CD14-positive monocyte (primary cell): ENCODE measurements around the gene PIH1D1. TPM values are rescaled to one million over a fixed set of nuclear protein-coding genes. Genes with fewer than 3 reads are reported as not detected.

Experiments used
- DNase-seq, 3 donors: peaks; one replicate each; pipeline ENCODE4 v3.0.0-alpha.2; 2011 to 2022
- H2AFZ ChIP-seq: 2 replicates; pipeline ENCODE4 v1.6.0; 2012; ENCODE audit warnings: mild to moderate bottlenecking, low read depth, low read length, inconsistent platforms; ENCODE audit not compliant: insufficient read depth, poor library complexity, severe bottlenecking
- H3K27ac ChIP-seq, 2 donors: 1 replicate in 1 of 2; 2 replicates in 1 of 2; pipeline ENCODE4 v1.5.1; 2012 to 2013; ENCODE audit warnings: low read length in 2 of 2, control low read depth in 1 of 2, inconsistent platforms in 1 of 2, low read depth in 1 of 2, mild to moderate bottlenecking in 1 of 2
- H3K27me3 ChIP-seq, 2 donors: one replicate each; pipeline versions ENCODE4 v1.6.0 to v1.6.1; 2011 to 2013; ENCODE audit warnings: low read length in 2 of 2; ENCODE audit not compliant: control insufficient read depth in 2 of 2, insufficient read depth in 2 of 2
- H3K36me3 ChIP-seq, 2 donors: replicated peaks in 1 of 2; 1 replicate in 1 of 2; 2 replicates in 1 of 2; pipeline versions ENCODE4 v1.5.1 to v1.6.1; 2012 to 2013; ENCODE audit warnings: low read length in 2 of 2, control low read depth in 1 of 2, inconsistent platforms in 1 of 2, mild to moderate bottlenecking in 1 of 2; ENCODE audit not compliant: insufficient read depth in 2 of 2, control insufficient read depth in 1 of 2
- H3K4me1 ChIP-seq, 2 donors: 1 replicate in 1 of 2; 2 replicates in 1 of 2; pipeline versions ENCODE4 v1.5.1 to v1.6.1; 2012 to 2013; ENCODE audit warnings: low read length in 2 of 2, control low read depth in 1 of 2, inconsistent platforms in 1 of 2, mild to moderate bottlenecking in 1 of 2, moderate library complexity in 1 of 2; ENCODE audit not compliant: insufficient read depth in 2 of 2, control insufficient read depth in 1 of 2
- H3K4me2 ChIP-seq: replicated peaks from 2 replicates; pipeline ENCODE3; 2012; ENCODE audit warnings: low read length, moderate library complexity, mild to moderate bottlenecking; ENCODE audit not compliant: poor library complexity, severe bottlenecking; ENCODE audit errors: extremely low read depth
- H3K4me3 ChIP-seq, 3 experiments: fragments of 200-600 bp in 1 of 3; sonication (generic) in 1 of 3; replicated peaks in 1 of 3; 1 replicate in 2 of 3; 2 replicates in 1 of 3; pipeline ENCODE4 v1.5.1; 2011 to 2013; ENCODE audit warnings: low read length in 3 of 3, mild to moderate bottlenecking in 3 of 3, control low read depth in 2 of 3, low read depth in 2 of 3, inconsistent platforms in 1 of 3, moderate library complexity in 1 of 3
- H3K79me2 ChIP-seq: 2 replicates; pipeline ENCODE4 v1.6.0; 2012; ENCODE audit warnings: mild to moderate bottlenecking, control low read depth, inconsistent platforms, low read length, moderate library complexity; ENCODE audit not compliant: insufficient read depth
- H3K9ac ChIP-seq: 2 replicates; pipeline ENCODE4 v1.6.0; 2017; ENCODE audit warnings: low read length, mild to moderate bottlenecking; ENCODE audit not compliant: insufficient read depth, poor library complexity, severe bottlenecking
- H3K9me3 ChIP-seq, 2 donors: replicated peaks in 1 of 2; 1 replicate in 1 of 2; 2 replicates in 1 of 2; pipeline versions ENCODE4 v1.5.1 to v1.6.1; 2012 to 2013; ENCODE audit warnings: low read length in 2 of 2, control low read depth in 1 of 2; ENCODE audit not compliant: control insufficient read depth in 1 of 2, insufficient read depth in 1 of 2
- H4K20me1 ChIP-seq: 2 replicates; pipeline ENCODE4 v1.6.0; 2012; ENCODE audit warnings: mild to moderate bottlenecking, low read length, control low read depth, moderate library complexity; ENCODE audit not compliant: insufficient read depth
- H3K27ac Mint-ChIP-seq, 7 donors: one replicate each; pipeline ENCODE4 v1.8.0; 2020; ENCODE audit warnings: mild to moderate bottlenecking in 7 of 7, mixed read lengths in 7 of 7, moderate library complexity in 6 of 7, inconsistent platforms in 2 of 7
- H3K27me3 Mint-ChIP-seq, 3 donors: one replicate each; pipeline ENCODE4 v1.8.0; 2021 to 2022; ENCODE audit warnings: low read depth in 3 of 3, mild to moderate bottlenecking in 3 of 3, mixed read lengths in 3 of 3, moderate library complexity in 3 of 3, inconsistent platforms in 1 of 3
- H3K36me3 Mint-ChIP-seq, 2 donors: one replicate each; pipeline ENCODE4 v1.8.0; 2020; ENCODE audit warnings: mixed read lengths in 2 of 2, inconsistent platforms in 1 of 2, mild to moderate bottlenecking in 1 of 2
- H3K4me1 Mint-ChIP-seq: one replicate; pipeline ENCODE4 v1.8.0; 2020; ENCODE audit warnings: mild to moderate bottlenecking, mixed read lengths
- H3K4me3 Mint-ChIP-seq, 2 donors: one replicate each; pipeline ENCODE4 v1.8.0; 2020; ENCODE audit warnings: mild to moderate bottlenecking in 2 of 2, mixed read lengths in 2 of 2, moderate library complexity in 1 of 2
- H3K9me3 Mint-ChIP-seq, 7 donors: one replicate each; pipeline ENCODE4 v1.8.0; 2020 to 2022; ENCODE audit warnings: mixed read lengths in 7 of 7, mild to moderate bottlenecking in 6 of 7, moderate library complexity in 6 of 7, inconsistent platforms in 2 of 7
- WGBS: methylation state at CpG from one replicate; pipeline ENCODE4 v1.1.5; 2013; ENCODE audit warnings: missing lambda C conversion rate; ENCODE audit not compliant: insufficient coverage; 5-methylcytosine and 5-hydroxymethylcytosine counted together
- intact Hi-C, 2 donors: fragments of 100-400 bp; cut with micrococcal nuclease; formaldehyde crosslinking; loops; one replicate each; pipeline versions ENCODE4 v1.15.0 to v1.15.1; 2023
- polyA plus RNA-seq, 3 donors: library from polyadenylated mRNA; depleted of rRNA in 1 of 3; unstranded in 2 of 3; stranded (reverse) in 1 of 3; fragments of 300-500 nt in 2 of 3; fragments of >200 nt in 1 of 3; fragmentation: Illumina TruSeq in 2 of 3; gene quantifications; 1 replicate in 2 of 3; 2 replicates in 1 of 3; pipeline ENCODE4 v1.2.3, GENCODE V29; 2012 to 2021
- TF ChIP-seq, protein P1 (sequence below): fragments of 200-600 bp; IDR thresholded peaks from one replicate; pipeline ENCODE4 v1.8.0; 2022; ENCODE audit warnings: antibody characterized with exemption, mild to moderate bottlenecking

Gene PIH1D1
- polyA plus RNA-seq, 3 donors: 62.3 to 102 (median 83.9) TPM

DNA sequence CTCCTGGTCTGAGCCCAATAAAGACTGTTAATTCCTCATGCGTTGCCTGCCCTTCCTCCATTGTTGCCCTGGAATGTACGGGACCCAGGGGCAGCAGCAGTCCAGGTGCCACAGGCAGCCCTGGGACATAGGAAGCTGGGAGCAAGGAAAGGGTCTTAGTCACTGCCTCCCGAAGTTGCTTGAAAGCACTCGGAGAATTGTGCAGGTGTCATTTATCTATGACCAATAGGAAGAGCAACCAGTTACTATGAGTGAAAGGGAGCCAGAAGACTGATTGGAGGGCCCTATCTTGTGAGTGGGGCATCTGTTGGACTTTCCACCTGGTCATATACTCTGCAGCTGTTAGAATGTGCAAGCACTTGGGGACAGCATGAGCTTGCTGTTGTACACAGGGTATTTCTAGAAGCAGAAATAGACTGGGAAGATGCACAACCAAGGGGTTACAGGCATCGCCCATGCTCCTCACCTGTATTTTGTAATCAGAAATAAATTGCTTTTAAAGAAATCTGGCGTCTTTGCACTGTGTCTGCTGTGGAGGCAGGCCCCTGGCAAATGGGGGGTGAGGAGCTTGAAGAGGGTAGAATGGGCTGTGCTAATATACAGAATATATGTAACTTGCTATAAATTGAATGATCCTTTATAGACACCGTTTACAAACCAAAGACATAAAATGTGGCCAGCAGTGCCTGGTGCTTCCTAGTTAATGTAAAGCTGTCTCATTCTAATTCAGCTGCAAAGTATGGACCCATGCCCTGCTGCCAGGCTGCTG is 40.4 kb upstream of the PIH1D1 start:
- TF ChIP-seq, protein P1, sequence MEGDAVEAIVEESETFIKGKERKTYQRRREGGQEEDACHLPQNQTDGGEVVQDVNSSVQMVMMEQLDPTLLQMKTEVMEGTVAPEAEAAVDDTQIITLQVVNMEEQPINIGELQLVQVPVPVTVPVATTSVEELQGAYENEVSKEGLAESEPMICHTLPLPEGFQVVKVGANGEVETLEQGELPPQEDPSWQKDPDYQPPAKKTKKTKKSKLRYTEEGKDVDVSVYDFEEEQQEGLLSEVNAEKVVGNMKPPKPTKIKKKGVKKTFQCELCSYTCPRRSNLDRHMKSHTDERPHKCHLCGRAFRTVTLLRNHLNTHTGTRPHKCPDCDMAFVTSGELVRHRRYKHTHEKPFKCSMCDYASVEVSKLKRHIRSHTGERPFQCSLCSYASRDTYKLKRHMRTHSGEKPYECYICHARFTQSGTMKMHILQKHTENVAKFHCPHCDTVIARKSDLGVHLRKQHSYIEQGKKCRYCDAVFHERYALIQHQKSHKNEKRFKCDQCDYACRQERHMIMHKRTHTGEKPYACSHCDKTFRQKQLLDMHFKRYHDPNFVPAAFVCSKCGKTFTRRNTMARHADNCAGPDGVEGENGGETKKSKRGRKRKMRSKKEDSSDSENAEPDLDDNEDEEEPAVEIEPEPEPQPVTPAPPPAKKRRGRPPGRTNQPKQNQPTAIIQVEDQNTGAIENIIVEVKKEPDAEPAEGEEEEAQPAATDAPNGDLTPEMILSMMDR: no peak
- no peaks in the 10 kb centered on the region for H3K9me3 ChIP-seq
- H3K4me3 ChIP-seq: no peak overlapping the region
- H4K20me1 ChIP-seq: peaks cover 50% of the 10 kb centered on the region
- Mint-ChIP-seq H3K27ac (peak overlapping the region in 2 of 7 donors; percentile 13 to 81), H3K4me3 (no peak overlapping the region), H3K36me3 (peaks cover 38 to 39% of the 10 kb centered on the region in 2 donors), H3K9me3 (peaks cover 0 to 3% (median 0%) of the 10 kb centered on the region in 7 donors), H3K4me1 (peaks cover 27% of the 10 kb centered on the region), H3K27me3 (peaks cover 0 to 3% (median 0%) of the 10 kb centered on the region in 3 donors)
- H3K9ac ChIP-seq: no peak overlapping the region
- H2AFZ ChIP-seq: no peak overlapping the region
- no peaks in the 10 kb centered on the region for H3K27me3 ChIP-seq
- DNase-seq: no peak
- intact Hi-C loops: loop anchor here in 1 of 2 donors (10.0 kb wide), 1 partner anchor 183 kb away; the partner anchor contains the start of gene PRMT1
- H3K4me2 ChIP-seq: no peak overlapping the region
- H3K79me2 ChIP-seq: peaks cover 39% of the 10 kb centered on the region
- peaks cover 23 to 30% of the 10 kb centered on the region in 2 donors for H3K4me1 ChIP-seq
- H3K36me3 ChIP-seq: peaks cover 38 to 43% of the 10 kb centered on the region in 2 donors
- WGBS: no CpG with 5 or more reads among the region's 7 CpGs
- no peak overlapping the region for H3K27ac ChIP-seq

DNA sequence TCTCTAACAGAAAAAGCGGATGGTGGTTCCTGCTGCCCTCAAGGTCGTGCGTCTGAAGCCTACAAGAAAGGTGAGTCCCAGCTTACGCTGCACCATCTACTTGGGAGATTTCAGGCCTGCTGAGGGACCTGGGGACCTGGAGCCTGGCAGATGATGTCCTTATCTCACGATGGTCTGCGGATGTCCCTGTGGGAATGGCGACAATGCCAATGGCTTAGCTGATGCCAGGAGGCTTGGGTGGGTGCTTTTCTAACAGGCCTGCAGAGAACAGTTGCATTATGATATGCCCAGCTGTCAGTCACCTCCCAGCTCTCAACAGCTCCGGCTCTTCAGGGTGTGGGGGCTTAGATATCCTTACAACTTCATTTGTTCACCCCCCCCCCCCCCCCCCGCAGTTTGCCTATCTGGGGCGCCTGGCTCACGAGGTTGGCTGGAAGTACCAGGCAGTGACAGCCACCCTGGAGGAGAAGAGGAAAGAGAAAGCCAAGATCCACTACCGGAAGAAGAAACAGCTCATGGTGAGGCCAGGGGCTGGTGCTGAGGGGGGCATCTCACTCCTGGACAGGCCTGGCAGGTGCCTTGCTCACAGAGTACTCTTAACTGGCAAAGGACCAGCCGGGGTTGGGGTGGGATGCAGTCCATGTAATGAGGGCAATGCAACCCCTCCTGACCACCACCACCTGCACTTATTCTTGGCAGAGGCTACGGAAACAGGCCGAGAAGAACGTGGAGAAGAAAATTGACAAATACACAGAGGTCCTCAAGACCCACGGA is 39.6 kb upstream of the PIH1D1 start:
- H3K4me1 Mint-ChIP-seq: peaks cover 23% of the 10 kb centered on the region
- Histone ChIP-seq H2AFZ (no peak overlapping the region), H3K27ac (no peak overlapping the region), H3K4me2 (no peak overlapping the region), H3K27me3 (no peaks in the 10 kb centered on the region), H3K36me3 (peaks cover 38 to 43% of the 10 kb centered on the region in 2 donors), H3K9ac (no peak overlapping the region), H3K4me1 (peaks cover 20 to 26% of the 10 kb centered on the region in 2 donors), H3K9me3 (no peaks in the 10 kb centered on the region), H3K4me3 (no peak overlapping the region), H4K20me1 (peaks cover 50% of the 10 kb centered on the region), H3K79me2 (peaks cover 31% of the 10 kb centered on the region)
- peaks cover 0 to 3% (median 0%) of the 10 kb centered on the region in 7 donors for H3K9me3 Mint-ChIP-seq
- no peaks in the 10 kb centered on the region for H3K27me3 Mint-ChIP-seq
- WGBS: 95% methylated on average over 9 of the region's 17 CpGs
- no peak for DNase-seq
- peak overlapping the region in 3 of 7 donors; percentile 10 to 20 (median 13) for H3K27ac Mint-ChIP-seq
- intact Hi-C loops: loop anchor here in 1 of 2 donors (10.0 kb wide), 1 partner anchor 184 kb away; the partner anchor contains the start of gene PRMT1
- TF ChIP-seq, protein P1: no peak
- peaks cover 38 to 39% of the 10 kb centered on the region in 2 donors for H3K36me3 Mint-ChIP-seq
- no peak overlapping the region for H3K4me3 Mint-ChIP-seq
